ENCODE measurements around the gene MTCH1.

- TF ChIP-seq PAX5 (IDR thresholded peaks at IDR 0.05; ENCODE audit: insufficient read depth, low read length, severe bottlenecking) = no peak
- no peak for TF ChIP-seq POLR2A (IDR thresholded peaks at IDR 0.05; ENCODE audit: low read depth, low read length)
- no peak for TF ChIP-seq TAF1 (IDR thresholded peaks at IDR 0.05; ENCODE audit: low read depth, low read length)
- TF ChIP-seq SPI1 (IDR thresholded peaks at IDR 0.05; ENCODE audit: low read depth, low read length) = no peak
- TF ChIP-seq POLR2AphosphoS5 (IDR thresholded peaks at IDR 0.05; ENCODE audit: low read depth, low read length) = no peak
- no peak for TF ChIP-seq POU2F2 (IDR thresholded peaks at IDR 0.05; ENCODE audit: low read depth, low read length)
Measured at GRCh38 chr6:36969240-36969691, 16.7 kb downstream of the MTCH1 start.

Data from GM12891 (cell line).